ENCODE results near the gene NFKBIB. TPM values are rescaled to one million over a fixed set of nuclear protein-coding genes. Genes with fewer than 3 reads are reported as not detected.

NFKBIB gene
- total and polyA plus RNA-seq, 2 of the 13 experiments (the other 11 are each of a cell fraction or from before 2014, with no cell fraction given) = 8.6 to 14.9 TPM

DNA sequence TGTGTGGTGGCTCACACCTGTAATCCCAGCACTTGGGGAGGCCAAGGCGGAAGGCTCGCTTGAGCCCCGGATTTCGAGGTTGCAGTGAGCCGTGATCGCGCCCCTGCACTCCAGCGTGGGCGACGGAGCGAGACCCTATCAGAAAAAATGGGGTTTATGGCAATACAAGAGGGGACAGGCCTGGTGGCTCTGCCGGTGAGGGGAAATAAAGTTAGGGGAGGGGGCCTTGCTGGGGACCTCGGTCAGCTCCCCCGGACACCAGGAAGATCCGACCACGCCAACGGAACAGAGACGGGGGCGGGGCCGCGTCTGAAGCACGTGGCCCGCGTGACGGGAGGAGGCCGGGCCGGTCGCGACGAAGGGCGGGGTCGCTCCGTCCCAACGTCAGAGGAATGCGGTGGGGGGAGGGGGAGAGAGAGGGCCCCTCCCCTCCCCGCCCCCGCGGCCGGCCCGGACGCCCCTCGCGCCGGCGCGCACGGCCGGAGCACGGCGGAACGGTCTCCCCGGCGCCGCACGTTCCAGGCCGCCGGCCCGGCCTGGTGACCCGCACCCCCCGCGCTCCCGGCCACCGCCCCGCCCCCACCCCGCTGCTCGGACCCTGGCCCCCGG lies 48.0 kb upstream of the NFKBIB start (continued):
- TF ChIP-seq NR1H2 (CRISPR knock-in tag; IDR thresholded peaks at IDR 0.05; ENCODE audit: borderline replicate concordance, low read depth) (no peak), KDM1A (CRISPR knock-in tag; IDR thresholded peaks at IDR 0.05) (peak; percentile 26; the same call in 1 of the 2 replicates), KLF6 (CRISPR knock-in tag; IDR thresholded peaks at IDR 0.05) (peak; percentile 45; the same call in 1 of the 2 replicates), SATB2 (CRISPR knock-in tag; IDR thresholded peaks at IDR 0.05) (no peak), TARDBP (CRISPR knock-in tag; IDR thresholded peaks at IDR 0.05) (no peak), EEA1 (CRISPR knock-in tag; IDR thresholded peaks at IDR 0.05; ENCODE audit: borderline replicate concordance) (0 out of 2 replicates have a peak, but pooled peaks have one; percentile 63), NCOA5 (CRISPR knock-in tag; IDR thresholded peaks at IDR 0.05) (no peak), JUNB (CRISPR knock-in tag; IDR thresholded peaks at IDR 0.05; ENCODE audit: borderline replicate concordance) (no peak; the same call in 1 of the 2 replicates), ZNF614 (CRISPR knock-in tag; IDR thresholded peaks at IDR 0.05; ENCODE audit: borderline replicate concordance) (no peak), ZNF124 (CRISPR knock-in tag; IDR thresholded peaks at IDR 0.05) (no peak), ZNF317 (CRISPR knock-in tag; IDR thresholded peaks at IDR 0.05) (no peak), ZEB1 (IDR thresholded peaks at IDR 0.05; ENCODE audit: insufficient replicate concordance, low read depth) (no peak), ZNF160 (CRISPR knock-in tag; IDR thresholded peaks at IDR 0.05) (peak; percentile 72; the same call in 1 of the 2 replicates), CHCHD3 (CRISPR knock-in tag; IDR thresholded peaks at IDR 0.05) (no peak)
- TF ChIP-seq, protein P1, sequence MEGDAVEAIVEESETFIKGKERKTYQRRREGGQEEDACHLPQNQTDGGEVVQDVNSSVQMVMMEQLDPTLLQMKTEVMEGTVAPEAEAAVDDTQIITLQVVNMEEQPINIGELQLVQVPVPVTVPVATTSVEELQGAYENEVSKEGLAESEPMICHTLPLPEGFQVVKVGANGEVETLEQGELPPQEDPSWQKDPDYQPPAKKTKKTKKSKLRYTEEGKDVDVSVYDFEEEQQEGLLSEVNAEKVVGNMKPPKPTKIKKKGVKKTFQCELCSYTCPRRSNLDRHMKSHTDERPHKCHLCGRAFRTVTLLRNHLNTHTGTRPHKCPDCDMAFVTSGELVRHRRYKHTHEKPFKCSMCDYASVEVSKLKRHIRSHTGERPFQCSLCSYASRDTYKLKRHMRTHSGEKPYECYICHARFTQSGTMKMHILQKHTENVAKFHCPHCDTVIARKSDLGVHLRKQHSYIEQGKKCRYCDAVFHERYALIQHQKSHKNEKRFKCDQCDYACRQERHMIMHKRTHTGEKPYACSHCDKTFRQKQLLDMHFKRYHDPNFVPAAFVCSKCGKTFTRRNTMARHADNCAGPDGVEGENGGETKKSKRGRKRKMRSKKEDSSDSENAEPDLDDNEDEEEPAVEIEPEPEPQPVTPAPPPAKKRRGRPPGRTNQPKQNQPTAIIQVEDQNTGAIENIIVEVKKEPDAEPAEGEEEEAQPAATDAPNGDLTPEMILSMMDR (CRISPR knock-in tag; IDR thresholded peaks at IDR 0.05) = no peak
- TF ChIP-seq, protein P2, sequence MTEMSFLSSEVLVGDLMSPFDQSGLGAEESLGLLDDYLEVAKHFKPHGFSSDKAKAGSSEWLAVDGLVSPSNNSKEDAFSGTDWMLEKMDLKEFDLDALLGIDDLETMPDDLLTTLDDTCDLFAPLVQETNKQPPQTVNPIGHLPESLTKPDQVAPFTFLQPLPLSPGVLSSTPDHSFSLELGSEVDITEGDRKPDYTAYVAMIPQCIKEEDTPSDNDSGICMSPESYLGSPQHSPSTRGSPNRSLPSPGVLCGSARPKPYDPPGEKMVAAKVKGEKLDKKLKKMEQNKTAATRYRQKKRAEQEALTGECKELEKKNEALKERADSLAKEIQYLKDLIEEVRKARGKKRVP (CRISPR knock-in tag; IDR thresholded peaks at IDR 0.05) = peak in 1 of 2 experiments; percentile 32; a peak in 1 of 4 replicates
- TF ChIP-seq, protein P3, sequence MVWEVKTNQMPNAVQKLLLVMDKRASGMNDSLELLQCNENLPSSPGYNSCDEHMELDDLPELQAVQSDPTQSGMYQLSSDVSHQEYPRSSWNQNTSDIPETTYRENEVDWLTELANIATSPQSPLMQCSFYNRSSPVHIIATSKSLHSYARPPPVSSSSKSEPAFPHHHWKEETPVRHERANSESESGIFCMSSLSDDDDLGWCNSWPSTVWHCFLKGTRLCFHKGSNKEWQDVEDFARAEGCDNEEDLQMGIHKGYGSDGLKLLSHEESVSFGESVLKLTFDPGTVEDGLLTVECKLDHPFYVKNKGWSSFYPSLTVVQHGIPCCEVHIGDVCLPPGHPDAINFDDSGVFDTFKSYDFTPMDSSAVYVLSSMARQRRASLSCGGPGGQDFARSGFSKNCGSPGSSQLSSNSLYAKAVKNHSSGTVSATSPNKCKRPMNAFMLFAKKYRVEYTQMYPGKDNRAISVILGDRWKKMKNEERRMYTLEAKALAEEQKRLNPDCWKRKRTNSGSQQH (CRISPR knock-in tag; IDR thresholded peaks at IDR 0.05; ENCODE audit: low read depth) = 0 out of 2 replicates have a peak, but pooled peaks have one; percentile 37
- TF ChIP-seq, protein P4, sequence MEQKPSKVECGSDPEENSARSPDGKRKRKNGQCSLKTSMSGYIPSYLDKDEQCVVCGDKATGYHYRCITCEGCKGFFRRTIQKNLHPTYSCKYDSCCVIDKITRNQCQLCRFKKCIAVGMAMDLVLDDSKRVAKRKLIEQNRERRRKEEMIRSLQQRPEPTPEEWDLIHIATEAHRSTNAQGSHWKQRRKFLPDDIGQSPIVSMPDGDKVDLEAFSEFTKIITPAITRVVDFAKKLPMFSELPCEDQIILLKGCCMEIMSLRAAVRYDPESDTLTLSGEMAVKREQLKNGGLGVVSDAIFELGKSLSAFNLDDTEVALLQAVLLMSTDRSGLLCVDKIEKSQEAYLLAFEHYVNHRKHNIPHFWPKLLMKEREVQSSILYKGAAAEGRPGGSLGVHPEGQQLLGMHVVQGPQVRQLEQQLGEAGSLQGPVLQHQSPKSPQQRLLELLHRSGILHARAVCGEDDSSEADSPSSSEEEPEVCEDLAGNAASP (CRISPR knock-in tag; IDR thresholded peaks at IDR 0.05; ENCODE audit: borderline replicate concordance) = 0 out of 2 replicates have a peak, but pooled peaks have one; percentile 30
- TF ChIP-seq, protein P5, sequence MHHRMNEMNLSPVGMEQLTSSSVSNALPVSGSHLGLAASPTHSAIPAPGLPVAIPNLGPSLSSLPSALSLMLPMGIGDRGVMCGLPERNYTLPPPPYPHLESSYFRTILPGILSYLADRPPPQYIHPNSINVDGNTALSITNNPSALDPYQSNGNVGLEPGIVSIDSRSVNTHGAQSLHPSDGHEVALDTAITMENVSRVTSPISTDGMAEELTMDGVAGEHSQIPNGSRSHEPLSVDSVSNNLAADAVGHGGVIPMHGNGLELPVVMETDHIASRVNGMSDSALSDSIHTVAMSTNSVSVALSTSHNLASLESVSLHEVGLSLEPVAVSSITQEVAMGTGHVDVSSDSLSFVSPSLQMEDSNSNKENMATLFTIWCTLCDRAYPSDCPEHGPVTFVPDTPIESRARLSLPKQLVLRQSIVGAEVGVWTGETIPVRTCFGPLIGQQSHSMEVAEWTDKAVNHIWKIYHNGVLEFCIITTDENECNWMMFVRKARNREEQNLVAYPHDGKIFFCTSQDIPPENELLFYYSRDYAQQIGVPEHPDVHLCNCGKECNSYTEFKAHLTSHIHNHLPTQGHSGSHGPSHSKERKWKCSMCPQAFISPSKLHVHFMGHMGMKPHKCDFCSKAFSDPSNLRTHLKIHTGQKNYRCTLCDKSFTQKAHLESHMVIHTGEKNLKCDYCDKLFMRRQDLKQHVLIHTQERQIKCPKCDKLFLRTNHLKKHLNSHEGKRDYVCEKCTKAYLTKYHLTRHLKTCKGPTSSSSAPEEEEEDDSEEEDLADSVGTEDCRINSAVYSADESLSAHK (CRISPR knock-in tag; IDR thresholded peaks at IDR 0.05; ENCODE audit: borderline replicate concordance) = no peak
- TF ChIP-seq, protein P6, sequence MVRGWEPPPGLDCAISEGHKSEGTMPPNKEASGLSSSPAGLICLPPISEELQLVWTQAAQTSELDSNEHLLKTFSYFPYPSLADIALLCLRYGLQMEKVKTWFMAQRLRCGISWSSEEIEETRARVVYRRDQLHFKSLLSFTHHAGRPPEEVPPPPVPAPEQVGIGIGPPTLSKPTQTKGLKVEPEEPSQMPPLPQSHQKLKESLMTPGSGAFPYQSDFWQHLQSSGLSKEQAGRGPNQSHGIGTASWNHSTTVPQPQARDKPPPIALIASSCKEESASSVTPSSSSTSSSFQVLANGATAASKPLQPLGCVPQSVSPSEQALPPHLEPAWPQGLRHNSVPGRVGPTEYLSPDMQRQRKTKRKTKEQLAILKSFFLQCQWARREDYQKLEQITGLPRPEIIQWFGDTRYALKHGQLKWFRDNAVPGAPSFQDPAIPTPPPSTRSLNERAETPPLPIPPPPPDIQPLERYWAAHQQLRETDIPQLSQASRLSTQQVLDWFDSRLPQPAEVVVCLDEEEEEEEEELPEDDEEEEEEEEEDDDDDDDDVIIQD (CRISPR knock-in tag; IDR thresholded peaks at IDR 0.05; ENCODE audit: low read depth) = no peak; the same call in 1 of the 2 replicates
